ENCODE measurements around the gene SLC34A1.
A peak's percentile ranks its signal among the peaks of the same experiment; 100 is the strongest.

Gene SLC34A1

GRCh38 chr5:177390363-177391300, 6.4 kb downstream of the SLC34A1 start:
- H3K27me3 ChIP-seq (ENCODE audit: insufficient read depth, low read length) = peaks cover 27% of the 10 kb centered on the region
- H3K9me3 ChIP-seq (ENCODE audit: low read length) = no peaks in the 10 kb centered on the region
- no peak overlapping the region for H2AFZ ChIP-seq (ENCODE audit: low read depth, low read length)
- peaks cover 5% of the 10 kb centered on the region for H3K4me1 ChIP-seq (ENCODE audit: insufficient read depth, low read length)
- no peak overlapping the region for H3K4me3 ChIP-seq (ENCODE audit: low read length)
- H3K36me3 ChIP-seq (ENCODE audit: insufficient read depth, low read length) = no peaks in the 10 kb centered on the region

DNA sequence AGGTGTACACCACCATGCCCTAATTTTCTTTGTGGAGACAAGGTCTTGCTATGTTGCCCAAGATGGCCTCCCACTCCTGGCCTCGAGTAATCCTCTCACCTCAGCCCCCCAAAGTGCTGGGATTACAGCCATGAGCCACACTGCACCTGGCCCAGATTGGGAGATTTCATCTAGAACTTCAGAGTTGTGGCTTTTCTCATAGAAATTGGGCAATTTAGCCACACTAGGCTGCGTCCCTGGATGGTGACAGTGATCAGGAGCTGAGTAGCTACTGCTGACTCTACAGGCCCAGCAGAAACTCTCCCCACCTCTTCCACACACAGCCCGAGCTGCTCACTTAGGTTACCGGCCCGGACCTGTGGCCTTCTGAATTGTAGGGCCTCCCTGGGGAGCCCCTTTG, 8.5 kb downstream of the SLC34A1 start:
- no peak overlapping the region for H3K4me3 ChIP-seq (ENCODE audit: low read length)
- no peak overlapping the region for H2AFZ ChIP-seq (ENCODE audit: low read depth, low read length)
- peaks cover 20% of the 10 kb centered on the region for H3K27me3 ChIP-seq (ENCODE audit: insufficient read depth, low read length)
- H3K36me3 ChIP-seq (ENCODE audit: insufficient read depth, low read length) = no peaks in the 10 kb centered on the region
- H3K9me3 ChIP-seq (ENCODE audit: low read length) = no peaks in the 10 kb centered on the region
- H3K4me1 ChIP-seq (ENCODE audit: insufficient read depth, low read length) = peaks cover 5% of the 10 kb centered on the region

GRCh38 chr5:177393206-177393765, 9.1 kb downstream of the SLC34A1 start:
- H3K4me3 ChIP-seq (ENCODE audit: low read length) = no peak overlapping the region
- H3K9me3 ChIP-seq (ENCODE audit: low read length) = no peaks in the 10 kb centered on the region
- peaks cover 5% of the 10 kb centered on the region for H3K4me1 ChIP-seq (ENCODE audit: insufficient read depth, low read length)
- peaks cover 20% of the 10 kb centered on the region for H3K27me3 ChIP-seq (ENCODE audit: insufficient read depth, low read length)
- H2AFZ ChIP-seq (ENCODE audit: low read depth, low read length) = no peak overlapping the region
- no peaks in the 10 kb centered on the region for H3K36me3 ChIP-seq (ENCODE audit: insufficient read depth, low read length)

GRCh38 chr5:177393990-177394389, 9.8 kb downstream of the SLC34A1 start:
- Histone ChIP-seq H2AFZ (ENCODE audit: low read depth, low read length) (no peak overlapping the region), H3K4me3 (ENCODE audit: low read length) (no peak overlapping the region), H3K4me1 (ENCODE audit: insufficient read depth, low read length) (peaks cover 5% of the 10 kb centered on the region), H3K27me3 (ENCODE audit: insufficient read depth, low read length) (peaks cover 15% of the 10 kb centered on the region), H3K36me3 (ENCODE audit: insufficient read depth, low read length) (no peaks in the 10 kb centered on the region), H3K9me3 (ENCODE audit: low read length) (no peaks in the 10 kb centered on the region)

- peaks cover 22% of the 10 kb centered on the region for H3K27me3 ChIP-seq (ENCODE audit: insufficient read depth, low read length)
- no peaks in the 10 kb centered on the region for H3K36me3 ChIP-seq (ENCODE audit: insufficient read depth, low read length)
- H2AFZ ChIP-seq (ENCODE audit: low read depth, low read length) = no peak overlapping the region
- H3K9me3 ChIP-seq (ENCODE audit: low read length) = no peaks in the 10 kb centered on the region
- H3K4me3 ChIP-seq (ENCODE audit: low read length) = no peak overlapping the region
- H3K4me1 ChIP-seq (ENCODE audit: insufficient read depth, low read length) = no peaks in the 10 kb centered on the region
Observed at GRCh38 chr5:177396078-177396477, 11.8 kb downstream of the SLC34A1 start.

GRCh38 chr5:177396807-177397206, 12.6 kb downstream of the SLC34A1 start:
- Histone ChIP-seq H3K27me3 (ENCODE audit: insufficient read depth, low read length) (peaks cover 29% of the 10 kb centered on the region), H3K36me3 (ENCODE audit: insufficient read depth, low read length) (no peaks in the 10 kb centered on the region), H2AFZ (ENCODE audit: low read depth, low read length) (no peak overlapping the region), H3K4me1 (ENCODE audit: insufficient read depth, low read length) (no peaks in the 10 kb centered on the region), H3K4me3 (ENCODE audit: low read length) (no peak overlapping the region), H3K9me3 (ENCODE audit: low read length) (no peaks in the 10 kb centered on the region)

GRCh38 chr5:177397875-177398390, 13.7 kb downstream of the SLC34A1 start:
- no peaks in the 10 kb centered on the region for H3K36me3 ChIP-seq (ENCODE audit: insufficient read depth, low read length)
- H3K9me3 ChIP-seq (ENCODE audit: low read length) = no peaks in the 10 kb centered on the region
- H3K4me1 ChIP-seq (ENCODE audit: insufficient read depth, low read length) = peaks cover 4% of the 10 kb centered on the region
- no peak overlapping the region for H2AFZ ChIP-seq (ENCODE audit: low read depth, low read length)
- H3K27me3 ChIP-seq (ENCODE audit: insufficient read depth, low read length) = peaks cover 40% of the 10 kb centered on the region
- H3K4me3 ChIP-seq (ENCODE audit: low read length) = no peak overlapping the region

DNA sequence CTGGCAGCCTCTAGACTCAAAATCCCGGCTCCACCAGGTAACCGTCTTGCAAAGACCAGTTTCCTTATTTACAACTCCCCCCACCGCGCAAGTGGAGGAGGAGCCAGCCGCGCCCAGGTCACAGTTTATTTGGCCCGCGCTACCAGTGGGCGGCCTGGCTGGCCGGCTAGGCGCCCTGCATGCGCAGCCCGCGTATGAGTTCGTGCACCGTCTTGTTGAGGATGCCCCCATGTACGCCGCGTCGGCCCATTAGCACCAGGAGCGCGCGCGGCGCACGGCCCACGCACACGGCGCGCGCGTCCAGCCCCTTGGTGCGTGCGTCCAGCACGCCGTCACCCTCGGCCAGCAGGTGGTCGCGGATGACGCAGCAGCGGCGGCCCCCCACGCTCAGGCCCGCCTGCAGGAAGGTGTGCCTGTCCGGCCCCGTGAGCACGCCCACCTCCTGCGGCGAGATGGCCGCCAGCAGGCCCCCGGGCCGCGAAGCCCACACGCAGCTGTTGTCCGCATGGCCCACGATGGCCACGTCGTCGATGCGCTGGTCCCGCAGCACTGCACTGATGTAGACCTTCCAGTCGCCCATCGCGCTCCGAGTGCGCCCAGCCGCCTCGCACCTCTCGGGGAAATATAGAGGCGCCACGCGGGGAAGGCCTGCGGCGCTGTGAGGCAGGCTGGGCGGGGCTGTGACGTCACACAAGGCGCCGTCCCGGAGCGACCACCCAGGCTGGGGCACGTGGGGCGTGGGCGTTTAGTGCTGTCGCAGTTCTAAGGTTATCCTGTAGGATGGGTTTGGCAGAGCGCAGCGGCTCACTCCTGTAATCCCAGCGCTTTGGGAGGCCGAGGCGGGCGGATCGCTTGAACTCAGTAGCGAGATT, 16.0 kb downstream of the SLC34A1 start, which contains the start of gene PFN3:
Gene PFN3, minus strand, starts transcription at position 665 of the 872 bp plus-strand sequence. Its CDS starts 85 bp downstream, at position 580.
- Histone ChIP-seq H3K36me3 (ENCODE audit: insufficient read depth, low read length) (no peaks in the 10 kb centered on the region), H3K4me3 (ENCODE audit: low read length) (no peak within 1 kb of the TSS), H2AFZ (ENCODE audit: low read depth, low read length) (no peak within 1 kb of the TSS), H3K9me3 (ENCODE audit: low read length) (no peaks in the 10 kb centered on the region), H3K4me1 (ENCODE audit: insufficient read depth, low read length) (peaks cover 19% of the 10 kb centered on the region), H3K27me3 (ENCODE audit: insufficient read depth, low read length) (peaks cover 47% of the 10 kb centered on the region)

DNA sequence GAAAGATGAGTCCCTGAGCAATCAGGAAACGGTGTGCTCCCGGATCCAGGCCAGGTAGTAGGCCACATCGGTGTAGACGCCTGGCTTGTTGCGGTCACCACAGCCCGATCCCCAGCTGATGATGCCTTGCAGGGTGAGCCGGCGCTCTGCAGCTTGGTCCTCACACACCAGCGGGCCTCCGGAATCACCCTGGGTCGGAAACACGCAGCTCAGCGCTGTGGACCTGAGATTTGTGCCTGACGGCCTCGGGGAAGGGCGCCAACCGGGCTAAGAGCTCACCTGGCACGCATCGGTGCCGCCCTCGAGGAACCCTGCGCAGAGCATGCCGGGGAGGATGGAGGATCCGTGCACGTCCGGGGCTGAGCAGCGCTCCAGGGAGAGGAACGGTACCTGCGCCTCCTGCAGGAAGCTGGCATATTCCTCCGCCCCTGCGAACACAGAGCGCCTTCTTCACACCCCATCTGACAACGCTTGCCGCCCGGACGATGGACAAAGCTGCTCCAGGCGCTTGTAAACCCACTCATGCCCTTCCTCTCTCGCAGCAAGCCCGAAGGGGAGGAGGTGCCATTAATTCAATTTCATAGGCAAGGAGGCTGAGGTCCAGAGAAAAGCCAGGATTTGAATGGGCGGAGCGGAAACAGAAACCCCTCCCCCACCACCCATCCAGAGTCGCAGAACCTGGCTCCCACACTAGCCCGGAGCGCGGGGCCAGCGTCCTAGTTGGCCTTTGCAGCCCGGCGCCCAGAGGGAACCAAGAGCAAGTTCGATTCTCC, 18.2 kb downstream of the SLC34A1 start:
- H3K4me1 ChIP-seq (ENCODE audit: insufficient read depth, low read length) = peaks cover 19% of the 10 kb centered on the region
- H3K27me3 ChIP-seq (ENCODE audit: insufficient read depth, low read length) = peaks cover 48% of the 10 kb centered on the region
- peak overlapping the region; percentile 37 for H3K4me3 ChIP-seq (ENCODE audit: low read length)

DNA sequence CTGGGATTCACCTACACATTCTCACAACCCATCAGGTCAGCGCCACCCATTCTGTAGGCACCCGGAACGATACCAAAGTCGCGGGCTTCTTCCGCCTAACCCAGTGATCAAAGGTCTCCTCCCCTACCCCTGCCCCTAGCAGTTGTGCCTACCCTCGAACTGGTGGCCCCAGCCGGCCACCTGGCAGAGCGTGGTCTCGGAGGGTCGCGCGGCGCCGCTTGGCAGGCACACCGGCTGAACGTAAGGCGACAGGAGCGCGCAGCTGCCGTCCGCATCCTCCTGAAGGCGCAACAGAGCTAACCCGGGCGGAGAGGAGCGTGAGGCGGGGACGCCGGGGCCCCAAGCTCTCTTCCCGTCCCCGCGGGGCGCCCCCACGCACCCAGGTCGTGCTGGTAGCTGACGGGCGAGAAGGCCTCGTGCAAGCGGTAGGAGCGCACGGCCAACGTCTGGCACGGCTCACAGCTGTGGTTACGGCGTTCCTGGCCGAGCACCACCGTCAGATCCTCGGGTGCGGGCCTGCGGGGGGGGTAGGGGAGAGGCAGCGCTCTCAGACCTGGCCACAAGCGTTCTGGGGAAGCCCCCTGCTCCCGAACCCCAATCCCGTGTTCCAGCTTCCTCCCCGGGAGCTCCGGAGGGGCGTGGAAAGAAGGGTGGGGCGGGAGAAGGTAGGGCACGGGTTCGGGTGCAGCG, 19.0 kb downstream of the SLC34A1 start:
- no peaks in the 10 kb centered on the region for H3K9me3 ChIP-seq (ENCODE audit: low read length)
- no peaks in the 10 kb centered on the region for H3K36me3 ChIP-seq (ENCODE audit: insufficient read depth, low read length)
- peak overlapping the region; percentile 55 for H2AFZ ChIP-seq (ENCODE audit: low read depth, low read length)
- H3K4me1 ChIP-seq (ENCODE audit: insufficient read depth, low read length) = peaks cover 19% of the 10 kb centered on the region
- H3K27me3 ChIP-seq (ENCODE audit: insufficient read depth, low read length) = peaks cover 50% of the 10 kb centered on the region
- H3K4me3 ChIP-seq (ENCODE audit: low read length) = peak overlapping the region; percentile 37

More for the DNA sequence above, 18.2 kb downstream of the SLC34A1 start:
- no peaks in the 10 kb centered on the region for H3K36me3 ChIP-seq (ENCODE audit: insufficient read depth, low read length)
- no peaks in the 10 kb centered on the region for H3K9me3 ChIP-seq (ENCODE audit: low read length)
- H2AFZ ChIP-seq (ENCODE audit: low read depth, low read length) = peak overlapping the region; percentile 55

- no peaks in the 10 kb centered on the region for H3K36me3 ChIP-seq (ENCODE audit: insufficient read depth, low read length)
- H3K4me1 ChIP-seq (ENCODE audit: insufficient read depth, low read length) = peaks cover 19% of the 10 kb centered on the region
- H3K4me3 ChIP-seq (ENCODE audit: low read length) = peak overlapping the region; percentile 37
- peaks cover 47% of the 10 kb centered on the region for H3K27me3 ChIP-seq (ENCODE audit: insufficient read depth, low read length)
- no peaks in the 10 kb centered on the region for H3K9me3 ChIP-seq (ENCODE audit: low read length)
- peak overlapping the region; percentile 55 for H2AFZ ChIP-seq (ENCODE audit: low read depth, low read length)
Observed at GRCh38 chr5:177403792-177404640, 19.8 kb downstream of the SLC34A1 start.
